Measurements from ENCODE around the gene ZNFX1.
A peak's percentile ranks its signal among the peaks of the same experiment; 100 is the strongest.
"Not testable (repeated sequence)": the region's sequence is repeated elsewhere in the genome, so short reads cannot be mapped to it uniquely, and the experiment has no call there.

The ZNFX1 gene
- 213 to 296 reads per million in 2 donors for total RNA-seq

- peak; percentile 97 for DNase-seq
Measured at GRCh38 chr20:49278036-49278817, at the start of gene ZNFX1. ZNFX1 (minus strand) TSS chr20:49278057; CDS start chr20:49275839, 2,218 bp downstream.

DNA sequence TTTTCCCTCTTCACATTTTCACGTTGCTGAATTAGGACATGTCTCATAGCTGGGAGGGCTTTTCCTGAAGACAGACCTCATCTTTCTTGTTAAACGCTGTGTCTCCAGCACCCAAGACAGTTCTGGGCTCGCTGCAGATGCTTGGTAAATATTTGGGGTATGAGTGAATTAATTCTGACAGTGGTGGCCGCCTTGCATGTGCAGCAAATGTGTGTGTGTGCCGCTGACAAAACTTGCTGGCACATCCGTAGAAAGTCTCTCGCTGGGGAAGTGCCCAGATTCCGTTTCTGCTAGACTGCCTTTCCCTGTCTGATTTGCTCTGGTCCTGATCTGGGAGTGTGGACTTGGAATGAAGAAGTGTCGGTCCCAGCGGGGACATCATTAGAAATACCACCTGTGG lies 48.2 kb upstream of the ZNFX1 start:
- no peak for DNase-seq

- DNase-seq, result no peak
Measured at GRCh38 chr20:49324306-49324705, 46.4 kb upstream of the ZNFX1 start.

DNA sequence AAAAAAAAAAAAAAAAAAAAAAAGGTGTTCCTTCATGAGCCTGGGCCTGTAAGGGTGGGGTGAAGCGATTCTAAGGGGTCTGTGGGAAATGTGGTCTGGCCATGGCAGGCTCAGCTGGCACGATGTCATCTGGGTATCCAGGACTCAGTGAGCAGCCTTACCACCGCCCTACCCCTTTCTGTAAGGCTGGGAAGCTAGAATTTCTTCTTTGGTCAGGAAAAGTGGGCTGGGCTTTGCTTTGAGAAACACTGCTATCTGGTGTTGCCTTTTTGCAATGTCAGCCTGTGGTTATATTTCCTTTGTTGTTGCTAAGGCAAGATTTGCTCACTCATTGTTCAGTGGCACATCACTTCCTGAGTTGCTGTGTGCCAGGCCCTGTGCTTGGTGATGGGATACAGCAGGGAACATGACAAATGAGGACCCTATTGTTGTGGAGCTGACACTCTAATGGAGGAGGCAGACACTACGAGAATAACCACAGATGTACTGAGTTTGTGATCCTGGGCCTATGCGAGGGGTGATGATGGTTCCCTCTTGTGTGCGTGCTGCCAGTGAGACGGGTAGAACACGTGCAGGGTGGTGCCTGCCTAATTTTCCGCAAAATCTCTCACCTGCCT lies 45.9 kb upstream of the ZNFX1 start:
- no peak for DNase-seq

DNA sequence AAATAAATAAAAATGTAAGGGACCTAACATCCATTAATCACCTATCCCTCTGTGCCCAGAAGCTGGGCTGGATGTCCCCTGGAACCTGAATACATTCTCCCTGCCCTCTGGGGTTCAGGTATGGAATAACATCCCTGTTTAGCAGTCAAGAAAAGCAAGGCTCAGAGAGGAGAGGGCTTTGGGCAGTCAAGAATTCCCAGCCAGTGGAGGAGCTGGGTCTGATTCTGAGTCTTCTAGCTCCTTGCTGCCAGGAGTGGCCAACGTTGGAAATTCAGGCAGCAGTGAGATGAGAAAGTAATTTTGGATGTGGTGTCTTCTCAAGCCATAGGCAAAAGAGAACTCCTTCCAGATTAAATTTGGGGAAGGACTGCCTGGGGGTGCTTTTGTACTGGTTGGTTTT lies 42.6 kb upstream of the ZNFX1 start:
- no peak for DNase-seq

DNA sequence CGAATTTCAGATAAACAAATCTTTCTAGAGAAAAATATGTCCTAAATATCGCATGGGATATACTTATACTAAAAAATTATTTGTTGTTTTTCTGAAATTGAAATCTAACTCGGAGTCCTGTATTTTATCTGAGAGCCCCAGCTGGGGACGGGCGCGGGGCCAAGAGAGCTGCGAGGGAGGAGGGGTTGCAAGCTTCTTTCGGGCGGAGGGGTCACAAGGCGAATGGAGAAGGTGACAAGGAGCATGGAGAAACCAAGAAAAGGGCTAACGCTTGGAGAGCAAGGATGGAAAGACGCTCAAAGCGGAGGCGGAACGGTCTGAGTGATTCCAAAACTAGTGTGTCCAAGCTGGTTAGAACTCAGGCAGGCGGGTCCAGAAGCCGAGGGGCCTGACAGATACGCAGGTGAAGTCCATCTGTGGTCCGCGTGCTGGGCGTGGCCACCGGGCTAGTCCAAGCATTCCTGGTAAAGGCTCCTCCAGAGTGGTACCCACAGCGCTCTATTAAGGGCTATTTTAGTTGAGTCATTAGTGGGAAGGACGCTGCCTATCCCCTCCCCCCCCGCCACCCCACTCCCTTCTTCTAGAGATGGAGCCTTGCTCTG lies 41.5 kb upstream of the ZNFX1 start:
- DNase-seq, result no peak

DNA sequence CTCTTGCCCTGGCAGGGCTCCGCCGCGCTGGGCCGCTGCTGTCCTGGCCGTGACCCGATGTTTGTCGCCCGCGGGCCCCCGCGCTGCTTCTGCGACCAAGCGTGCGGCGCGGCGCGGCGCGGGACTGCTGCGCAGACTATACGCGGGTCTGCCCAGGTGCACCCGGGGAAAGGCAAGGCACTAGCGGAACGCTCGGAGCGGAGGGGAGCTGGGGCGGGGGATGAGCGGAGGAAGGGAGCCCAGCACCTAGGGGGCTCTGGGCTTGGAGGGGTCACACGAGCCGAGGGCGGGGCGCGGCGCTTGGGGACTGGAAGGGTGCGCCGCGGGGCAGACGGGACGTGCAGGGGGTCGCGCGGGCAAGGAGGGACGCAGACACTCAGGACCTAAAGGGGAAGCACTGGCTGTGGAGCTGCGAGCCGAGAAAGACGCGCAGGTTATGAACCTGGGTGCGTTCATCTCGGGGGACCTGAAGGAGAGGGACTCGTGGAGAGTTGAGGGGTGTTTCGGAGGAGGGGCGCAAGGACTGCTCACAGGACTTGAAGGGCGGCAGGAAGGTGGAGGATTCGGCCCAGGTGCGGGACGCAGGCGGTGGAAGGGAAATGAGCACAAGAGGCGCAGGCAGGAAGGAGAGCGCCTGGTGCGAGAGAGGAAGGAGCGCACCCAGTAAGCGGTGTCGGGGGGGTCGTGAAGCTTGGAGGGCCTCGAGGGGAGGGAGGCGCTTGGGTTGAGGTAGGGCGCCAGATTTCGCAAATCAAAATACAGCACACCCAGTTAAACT lies 40.8 kb upstream of the ZNFX1 start:
- peak; percentile 7 for DNase-seq

DNA sequence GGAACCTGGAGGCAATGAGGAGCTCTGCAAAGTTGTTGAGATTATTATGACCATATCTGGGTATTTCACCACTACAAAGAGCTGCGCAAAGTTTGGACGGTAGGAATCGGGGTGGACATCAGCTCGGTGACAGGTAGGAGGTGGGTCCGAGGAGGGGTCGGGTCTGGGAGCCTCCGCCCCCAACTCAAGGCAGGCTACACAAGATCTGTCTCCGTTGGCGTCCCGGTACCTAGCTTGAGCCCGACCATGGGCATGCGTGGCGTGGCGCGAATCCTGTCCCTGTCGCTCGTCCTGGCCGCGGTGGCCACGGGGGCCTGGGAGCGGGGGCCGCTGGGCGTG lies 40.2 kb upstream of the ZNFX1 start:
- DNase-seq, result no peak

DNA sequence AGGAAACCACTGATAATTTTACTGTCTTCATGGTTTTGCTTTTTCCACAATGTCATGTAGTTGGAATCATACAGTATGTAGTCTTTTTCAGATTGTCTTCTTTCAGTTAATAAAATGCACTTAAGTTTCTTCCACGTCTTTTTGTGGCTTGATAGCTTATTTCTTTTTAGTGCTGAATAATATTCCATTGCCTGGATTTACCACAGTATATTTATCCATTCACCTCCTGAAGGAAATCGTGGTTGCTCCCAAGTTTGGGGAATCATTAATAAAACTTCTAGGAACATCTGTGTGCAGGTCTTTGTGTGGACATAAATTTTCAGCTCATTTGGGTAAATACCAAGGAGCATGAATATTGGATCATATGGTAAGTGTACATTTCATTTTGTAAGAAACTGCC lies 38.8 kb upstream of the ZNFX1 start:
- DNase-seq, result no peak

- no peak for DNase-seq
Measured at GRCh38 chr20:49315580-49315979, 37.7 kb upstream of the ZNFX1 start.

GRCh38 chr20:49314052-49314451 lies 36.2 kb upstream of the ZNFX1 start:
- DNase-seq, result not testable (repeated sequence)

DNA sequence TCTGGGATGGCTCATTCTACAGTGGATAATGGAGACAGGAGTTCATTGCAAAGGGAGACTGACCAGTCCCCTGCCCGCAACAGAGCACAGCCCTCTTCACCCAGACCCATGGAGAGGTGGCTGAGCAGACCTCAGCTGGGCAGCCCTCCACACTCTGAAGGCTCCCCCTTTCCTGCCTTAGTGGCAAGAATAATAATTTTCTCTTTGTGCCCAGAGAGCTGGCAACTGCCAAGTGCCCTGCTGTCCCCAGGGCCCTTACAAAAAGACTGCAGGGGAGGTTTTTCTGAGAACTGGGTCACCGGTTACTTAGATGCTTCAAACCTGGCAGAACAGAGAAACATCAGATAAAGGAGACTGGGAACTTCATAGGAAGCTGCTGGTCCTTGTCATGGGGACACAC lies 35.4 kb upstream of the ZNFX1 start:
- no peak for DNase-seq

- DNase-seq, result no peak
Measured at GRCh38 chr20:49312661-49313060, 34.8 kb upstream of the ZNFX1 start.

DNA sequence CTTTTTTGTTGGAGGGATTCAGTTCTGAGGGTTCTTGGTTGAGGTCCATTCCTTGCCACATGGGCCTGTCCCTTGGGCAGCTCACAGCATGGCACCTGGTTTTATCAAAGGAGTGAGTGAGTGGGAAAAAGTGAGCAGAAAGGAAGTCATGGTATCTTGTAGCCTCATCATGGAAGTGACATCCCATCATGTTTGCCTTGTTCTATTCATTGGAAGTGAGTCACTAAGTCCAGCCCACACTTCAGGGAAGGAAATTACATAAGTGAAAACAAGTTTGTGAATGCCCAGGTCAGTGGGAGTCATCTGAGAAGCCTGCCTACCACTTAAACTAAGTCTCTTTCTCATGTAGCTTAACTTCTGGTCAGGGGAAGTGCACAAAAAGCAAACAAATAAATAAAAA lies 32.8 kb upstream of the ZNFX1 start:
- no peak for DNase-seq

DNA sequence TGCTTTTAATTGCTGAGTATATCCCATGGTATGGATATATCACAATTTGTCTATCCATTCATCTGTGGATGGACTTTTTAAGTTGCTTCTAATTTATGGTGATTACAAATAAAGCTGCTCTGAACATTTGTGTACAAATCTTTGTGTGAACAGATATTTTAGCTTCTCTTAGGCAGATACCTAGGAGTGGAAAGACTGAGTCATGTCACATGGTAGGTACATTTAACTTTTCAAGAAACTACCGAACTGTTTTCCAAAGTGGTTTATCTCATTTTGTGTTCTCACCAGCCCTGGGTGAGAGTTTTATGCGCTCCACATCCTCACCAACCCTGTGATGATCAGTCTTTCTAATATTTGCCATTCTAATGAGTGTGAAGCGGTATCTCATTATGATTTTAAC lies 31.0 kb upstream of the ZNFX1 start:
- DNase-seq, result no peak

DNA sequence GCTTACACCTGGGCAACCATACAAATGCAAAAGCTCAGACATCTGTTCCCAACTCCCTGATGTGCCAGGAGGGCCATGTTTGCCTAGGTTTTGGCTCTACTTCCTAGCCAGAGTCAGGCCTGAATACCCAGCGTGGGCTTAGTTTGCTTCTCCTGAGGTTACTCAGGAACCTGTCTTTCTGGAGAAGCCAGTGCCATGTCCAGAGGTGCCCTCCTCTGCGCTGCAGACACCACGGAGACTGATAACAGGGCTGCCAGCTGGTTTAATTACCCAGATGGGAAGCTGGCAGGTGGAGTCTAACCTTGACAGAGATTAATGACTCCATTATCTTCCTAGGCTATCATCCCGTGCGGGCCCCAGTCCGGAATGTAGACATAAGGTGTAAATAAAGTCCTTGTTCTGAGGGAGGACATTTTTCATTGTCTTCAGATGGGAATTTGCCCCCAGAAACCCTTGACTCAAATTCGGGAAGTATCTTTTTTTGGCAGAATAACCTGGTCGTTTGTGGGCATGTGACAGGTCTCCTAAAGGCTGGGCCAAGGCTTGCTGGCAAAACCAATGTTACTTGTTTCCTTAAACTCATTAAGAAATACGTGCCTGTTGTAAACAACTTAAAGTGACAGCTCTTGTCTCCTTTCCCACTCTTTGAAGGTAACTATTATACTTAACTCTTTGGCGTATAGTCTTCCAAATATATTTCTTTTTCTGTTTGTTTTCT lies 29.2 kb upstream of the ZNFX1 start:
- no peak for DNase-seq

DNA sequence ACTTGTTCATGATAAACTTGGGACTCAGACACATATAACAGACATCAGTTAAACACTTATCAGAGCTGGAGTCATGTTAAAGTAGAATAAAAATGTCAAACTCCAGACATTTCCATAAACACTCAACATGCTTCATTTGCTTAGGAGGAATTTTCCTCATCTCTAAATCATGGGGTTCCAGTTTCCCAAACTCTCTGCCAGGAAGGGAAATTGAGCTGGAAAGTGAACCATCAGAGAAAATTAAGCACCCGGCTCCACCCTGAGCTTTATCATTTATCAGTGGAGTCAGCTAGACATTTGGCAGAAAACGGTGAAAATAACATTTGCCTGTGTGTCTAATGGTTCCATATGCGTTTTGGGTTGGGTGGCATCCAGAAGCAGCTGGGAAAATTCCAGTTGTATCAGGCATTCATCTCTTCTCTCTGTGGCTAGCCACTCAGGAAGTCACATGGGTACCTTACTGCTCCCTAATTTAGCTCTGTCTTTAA lies 25.3 kb upstream of the ZNFX1 start:
- no peak for DNase-seq

GRCh38 chr20:49297605-49298530 lies 20.0 kb upstream of the ZNFX1 start:
- DNase-seq, result no peak

DNA sequence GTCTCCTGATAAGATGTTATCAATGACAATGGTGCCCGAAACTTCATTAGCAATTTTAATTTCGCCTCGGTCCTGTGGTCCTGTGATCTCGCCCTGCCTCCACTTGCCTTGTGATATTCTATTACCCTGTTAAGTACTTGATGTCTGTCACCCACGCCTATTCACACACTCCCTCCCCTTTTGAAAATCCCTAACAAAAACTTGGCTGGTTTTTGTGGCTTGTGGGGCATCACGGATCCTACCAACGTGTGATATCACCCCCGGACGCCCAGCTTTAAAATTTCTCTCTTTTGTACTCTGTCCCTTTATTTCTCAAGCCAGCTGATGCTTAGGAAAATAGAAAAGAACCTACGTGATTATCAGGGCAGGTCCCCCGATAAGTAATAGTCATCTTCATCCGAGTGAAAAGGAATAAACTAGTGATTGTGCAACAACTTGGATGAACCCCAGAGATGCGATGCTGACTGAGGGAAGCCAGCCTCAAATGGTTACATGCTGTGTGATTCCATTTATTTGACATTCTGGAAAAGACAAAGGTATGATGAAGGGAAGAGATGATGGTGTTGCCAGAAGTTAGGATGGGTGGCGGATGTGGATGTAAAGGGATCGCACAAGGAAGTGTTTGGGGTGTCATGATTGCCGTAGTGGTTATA lies 16.3 kb upstream of the ZNFX1 start:
- DNase-seq, result not testable (repeated sequence)

GRCh38 chr20:49293122-49293521 lies 15.3 kb upstream of the ZNFX1 start:
- no peak for DNase-seq

DNA sequence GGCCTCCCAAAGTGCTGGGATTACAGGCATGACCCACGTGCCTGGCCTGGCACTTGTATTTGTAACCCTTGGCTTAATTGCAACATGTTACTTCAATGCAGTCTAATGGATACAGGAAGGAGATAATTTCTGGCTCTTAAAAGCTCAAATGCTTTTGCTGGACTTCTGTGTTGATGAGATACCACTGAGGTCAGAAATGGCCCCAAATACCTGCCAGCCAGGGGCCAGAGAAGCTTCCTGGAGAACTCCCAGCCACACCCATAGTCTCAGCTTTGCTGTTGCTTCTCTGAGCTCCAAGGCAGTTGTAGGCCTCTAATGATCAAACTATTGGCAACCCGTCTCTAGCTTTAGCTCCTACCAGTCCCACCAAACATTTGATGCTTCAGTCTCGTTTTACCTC lies 14.2 kb upstream of the ZNFX1 start:
- DNase-seq, result no peak
